ENCODE results near the gene SH2D7.

- TF ChIP-seq CTCF (IDR thresholded peaks at IDR 0.05; ENCODE audit: poor library complexity, severe bottlenecking) = no peak
- no peak for TF ChIP-seq RAD21 (conservative IDR thresholded peaks at IDR 0.05)
- no peak for TF ChIP-seq SMC3 (conservative IDR thresholded peaks at IDR 0.05; ENCODE audit: poor library complexity)
- no peak for TF ChIP-seq EZH2 (IDR thresholded peaks at IDR 0.05; ENCODE audit: borderline replicate concordance, insufficient read depth, low read length, poor library complexity, severe bottlenecking)
- TF ChIP-seq, protein P1, sequence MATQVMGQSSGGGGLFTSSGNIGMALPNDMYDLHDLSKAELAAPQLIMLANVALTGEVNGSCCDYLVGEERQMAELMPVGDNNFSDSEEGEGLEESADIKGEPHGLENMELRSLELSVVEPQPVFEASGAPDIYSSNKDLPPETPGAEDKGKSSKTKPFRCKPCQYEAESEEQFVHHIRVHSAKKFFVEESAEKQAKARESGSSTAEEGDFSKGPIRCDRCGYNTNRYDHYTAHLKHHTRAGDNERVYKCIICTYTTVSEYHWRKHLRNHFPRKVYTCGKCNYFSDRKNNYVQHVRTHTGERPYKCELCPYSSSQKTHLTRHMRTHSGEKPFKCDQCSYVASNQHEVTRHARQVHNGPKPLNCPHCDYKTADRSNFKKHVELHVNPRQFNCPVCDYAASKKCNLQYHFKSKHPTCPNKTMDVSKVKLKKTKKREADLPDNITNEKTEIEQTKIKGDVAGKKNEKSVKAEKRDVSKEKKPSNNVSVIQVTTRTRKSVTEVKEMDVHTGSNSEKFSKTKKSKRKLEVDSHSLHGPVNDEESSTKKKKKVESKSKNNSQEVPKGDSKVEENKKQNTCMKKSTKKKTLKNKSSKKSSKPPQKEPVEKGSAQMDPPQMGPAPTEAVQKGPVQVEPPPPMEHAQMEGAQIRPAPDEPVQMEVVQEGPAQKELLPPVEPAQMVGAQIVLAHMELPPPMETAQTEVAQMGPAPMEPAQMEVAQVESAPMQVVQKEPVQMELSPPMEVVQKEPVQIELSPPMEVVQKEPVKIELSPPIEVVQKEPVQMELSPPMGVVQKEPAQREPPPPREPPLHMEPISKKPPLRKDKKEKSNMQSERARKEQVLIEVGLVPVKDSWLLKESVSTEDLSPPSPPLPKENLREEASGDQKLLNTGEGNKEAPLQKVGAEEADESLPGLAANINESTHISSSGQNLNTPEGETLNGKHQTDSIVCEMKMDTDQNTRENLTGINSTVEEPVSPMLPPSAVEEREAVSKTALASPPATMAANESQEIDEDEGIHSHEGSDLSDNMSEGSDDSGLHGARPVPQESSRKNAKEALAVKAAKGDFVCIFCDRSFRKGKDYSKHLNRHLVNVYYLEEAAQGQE (IDR thresholded peaks at IDR 0.05; ENCODE audit: borderline replicate concordance) = no peak
- TF ChIP-seq TAF1 (IDR thresholded peaks at IDR 0.05; ENCODE audit: low read depth) = no peak
- TF ChIP-seq EP300 (conservative IDR thresholded peaks at IDR 0.05; ENCODE audit: poor library complexity, severe bottlenecking) = no peak
- TF ChIP-seq POLR2AphosphoS5 (IDR thresholded peaks at IDR 0.05) = no peak
These were observed 19.4 kb downstream of the SH2D7 start for GRCh38 chr15:78111788-78112187.

Measured in neural cell (in vitro differentiated cells).